DND-41 (cell line): Measurements from ENCODE around the gene MARCHF3.

Source experiments
- CTCF ChIP-seq: IDR thresholded peaks from 2 replicates; pipeline ENCODE4 v1.5.1; 2012; ENCODE audit warnings: borderline replicate concordance, low read length, moderate library complexity, mild to moderate bottlenecking; ENCODE audit not compliant: poor library complexity, severe bottlenecking; ENCODE audit errors: extremely low read depth
- EZH2 ChIP-seq: IDR thresholded peaks from 3 replicates; pipeline ENCODE4 v1.6.1; 2012; ENCODE audit warnings: borderline replicate concordance, low read depth, mild to moderate bottlenecking, moderate library complexity, low read length, inconsistent platforms; ENCODE audit not compliant: severe bottlenecking

DNA sequence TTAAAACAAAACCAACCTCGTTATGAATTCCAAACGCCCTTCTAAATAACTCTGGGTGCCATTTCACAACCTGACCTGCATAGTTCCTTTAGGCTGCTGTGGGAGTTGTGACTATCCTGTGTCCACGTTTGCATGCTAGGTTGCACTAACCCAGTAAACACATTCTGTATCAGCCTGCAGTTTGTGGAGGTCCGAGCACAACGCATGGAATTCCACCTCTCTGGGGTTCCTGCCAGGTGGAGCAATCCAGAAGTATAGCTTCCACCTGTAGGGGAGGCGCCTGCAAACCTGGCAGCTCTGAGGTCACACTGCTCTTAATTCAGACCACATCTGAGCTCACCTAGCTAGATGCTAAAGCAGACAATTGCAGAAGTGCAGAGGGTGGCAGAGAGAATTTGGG, 57.2 kb downstream of the MARCHF3 start:
- TF ChIP-seq CTCF = no peak
- TF ChIP-seq EZH2 = no peak
